GM18868 (cell line): ENCODE results near the gene CC2D2B.
A peak's percentile ranks its signal among the peaks of the same experiment; 100 is the strongest.

Experiments
- ATAC-seq: cut with Tn5 transposase; IDR thresholded peaks from one replicate; pipeline ENCODE4 v1.9.1; 2021; ENCODE audit warnings: mild to moderate bottlenecking, moderate library complexity; ENCODE audit not compliant: unreplicated experiment

CC2D2B gene

GRCh38 chr10:96074776-96075175, 167.0 kb downstream of the CC2D2B start:
- ATAC-seq, result no peak

- ATAC-seq, result no peak
These were observed 168.2 kb downstream of the CC2D2B start for GRCh38 chr10:96075977-96076376.

GRCh38 chr10:96077156-96077555, 169.4 kb downstream of the CC2D2B start:
- no peak for ATAC-seq

GRCh38 chr10:96082153-96082552, 174.4 kb downstream of the CC2D2B start:
- ATAC-seq, result peak; percentile 47
